HG03139 (cell line): ENCODE results near the gene BTBD19.
"Not testable (repeated sequence)": the region's sequence is repeated elsewhere in the genome, so short reads cannot be mapped to it uniquely, and the experiment has no call there.

ENCODE experiments used
- ATAC-seq: cut with Tn5 transposase; IDR thresholded peaks from one replicate; pipeline ENCODE4 v1.9.1; 2021; ENCODE audit not compliant: unreplicated experiment

BTBD19 gene

GRCh38 chr1:44827197-44828002 lies 19.1 kb downstream of the BTBD19 start:
- no peak for ATAC-seq

GRCh38 chr1:44828003-44828651 lies 19.8 kb downstream of the BTBD19 start:
- ATAC-seq, result no peak

- ATAC-seq, result no peak
These were observed 20.6 kb downstream of the BTBD19 start for GRCh38 chr1:44828841-44829440.

GRCh38 chr1:44829506-44830384 lies 21.4 kb downstream of the BTBD19 start:
- ATAC-seq, result no peak

- no peak for ATAC-seq
These were observed 22.6 kb downstream of the BTBD19 start for GRCh38 chr1:44830900-44831304.

GRCh38 chr1:44831516-44831915 lies 23.2 kb downstream of the BTBD19 start:
- no peak for ATAC-seq

- ATAC-seq, result no peak
These were observed 23.9 kb downstream of the BTBD19 start for GRCh38 chr1:44832056-44832705.

GRCh38 chr1:44834328-44834727 lies 26.0 kb downstream of the BTBD19 start:
- no peak for ATAC-seq

GRCh38 chr1:44835738-44836675 lies 27.7 kb downstream of the BTBD19 start:
- no peak for ATAC-seq

- not testable (repeated sequence) for ATAC-seq
These were observed 30.0 kb downstream of the BTBD19 start for GRCh38 chr1:44838294-44838693.

GRCh38 chr1:44839576-44839975 lies 31.3 kb downstream of the BTBD19 start:
- no peak for ATAC-seq

- no peak for ATAC-seq
These were observed 34.2 kb downstream of the BTBD19 start for GRCh38 chr1:44842486-44842861.

- ATAC-seq, result no peak
These were observed 34.7 kb downstream of the BTBD19 start, which contains the start of gene PTCH2 for GRCh38 chr1:44842862-44843655. Gene PTCH2 (minus strand): TSS chr1:44843253. CDS start chr1:44842932, 321 bp downstream.

GRCh38 chr1:44846985-44847384 lies 38.7 kb downstream of the BTBD19 start:
- no peak for ATAC-seq

- ATAC-seq, result no peak
These were observed 39.5 kb downstream of the BTBD19 start for GRCh38 chr1:44847845-44848244.

GRCh38 chr1:44848456-44849181 lies 40.3 kb downstream of the BTBD19 start:
- no peak for ATAC-seq

GRCh38 chr1:44849575-44850132 lies 41.3 kb downstream of the BTBD19 start:
- ATAC-seq, result no peak

- ATAC-seq, result no peak
These were observed 43.0 kb downstream of the BTBD19 start for GRCh38 chr1:44851308-44851707.
